Tibial nerve (tissue), 4 donors: ENCODE measurements around the gene GSK3B. TPM values are rescaled to one million over a fixed set of nuclear protein-coding genes. Genes with fewer than 3 reads are reported as not detected.

ENCODE experiments used
- DNase-seq, 2 donors: peaks; one replicate each; pipeline ENCODE4 v3.0.0-alpha.2; 2019; ENCODE audit warnings: low spot score in 2 of 2
- H3K27ac ChIP-seq, 4 donors: fragments of 200-600 bp; sonication (generic) in 3 of 4; one replicate each; pipeline ENCODE4 v1.5.1; 2017 to 2019; ENCODE audit warnings: mild to moderate bottlenecking in 1 of 4
- H3K27me3 ChIP-seq, 2 donors: fragments of 200-600 bp; sonication (generic) in 1 of 2; one replicate each; pipeline versions ENCODE4 v1.5.1 to v1.6.0; 2017 to 2019
- H3K36me3 ChIP-seq, 3 donors: fragments of 200-600 bp; sonication (generic); one replicate each; pipeline ENCODE4 v1.5.1; 2018 to 2019
- H3K4me1 ChIP-seq, 4 donors: fragments of 200-600 bp; sonication (generic) in 3 of 4; one replicate each; pipeline ENCODE4 v1.5.1; 2017 to 2019
- H3K4me3 ChIP-seq, 4 donors: fragments of 200-600 bp; sonication (generic) in 3 of 4; one replicate each; pipeline ENCODE4 v1.5.1; 2017 to 2019; ENCODE audit warnings: mild to moderate bottlenecking in 1 of 4, moderate library complexity in 1 of 4
- H3K9me3 ChIP-seq, 4 donors: fragments of 200-600 bp; sonication (generic) in 3 of 4; one replicate each; pipeline ENCODE4 v1.5.1; 2017 to 2019
- CTCF ChIP-seq, 5 experiments: fragments of 200-600 bp in 3 of 5; fragments of 450-650 bp in 2 of 5; sonication (generic) in 3 of 5; IDR thresholded peaks; one replicate each; pipeline ENCODE4 v1.5.1; 2016 to 2019; ENCODE audit warnings: antibody characterized with exemption in 5 of 5, mild to moderate bottlenecking in 3 of 5, moderate library complexity in 2 of 5
- EP300 ChIP-seq, 2 donors: sonication (generic); formaldehyde crosslinking; IDR thresholded peaks; one replicate each; pipeline ENCODE4 v1.6.1; 2017; ENCODE audit warnings: antibody characterized with exemption in 2 of 2, mild to moderate bottlenecking in 1 of 2
- POLR2A ChIP-seq, 2 donors: fragments of 450-650 bp; IDR thresholded peaks; one replicate each; pipeline ENCODE4 v1.6.1; 2017; ENCODE audit warnings: antibody characterized with exemption in 2 of 2, mild to moderate bottlenecking in 2 of 2, moderate library complexity in 2 of 2
- WGBS, 2 donors: methylation state at CpG; one replicate each; pipeline ENCODE4 v1.1.5; 2018; 5-methylcytosine and 5-hydroxymethylcytosine counted together
- total RNA-seq, 4 donors: library from RNA; depleted of rRNA; stranded (reverse); fragments of >200 nt; gene quantifications; one replicate each; pipeline ENCODE4 v1.1.0, GENCODE V29; 2016

Gene GSK3B
- total RNA-seq, 4 donors from 2014 or later = 22.6 to 39.3 (median 28.5) TPM

- TF ChIP-seq CTCF (IDR thresholded peaks at IDR 0.05) (no peak), EP300 (IDR thresholded peaks at IDR 0.05) (no peak), POLR2A (IDR thresholded peaks at IDR 0.05) (no peak)
- WGBS, 2 donors = 85 to 89% methylated on average over 13 of the region's 13 CpGs
These were observed 65.8 kb downstream of the GSK3B start for GRCh38 chr3:120028271-120029047.

GRCh38 chr3:120027226-120027625 lies 67.0 kb downstream of the GSK3B start:
- no peak for DNase-seq

More at GRCh38 chr3:120028271-120029047, 65.8 kb downstream of the GSK3B start:
- H3K27me3 ChIP-seq = no peaks in the 10 kb centered on the region
- H3K36me3 ChIP-seq = peaks cover 0 to 5% (median 0%) of the 10 kb centered on the region in 3 donors
- DNase-seq = no peak
- peaks cover 0 to 16% (median 4%) of the 10 kb centered on the region in 4 donors for H3K4me1 ChIP-seq
- H3K9me3 ChIP-seq = no peaks in the 10 kb centered on the region
- H3K4me3 ChIP-seq = no peak overlapping the region
- H3K27ac ChIP-seq = no peak overlapping the region

GRCh38 chr3:120025520-120025919 lies 68.7 kb downstream of the GSK3B start:
- no peak for DNase-seq
- TF ChIP-seq POLR2A (IDR thresholded peaks at IDR 0.05) (no peak), CTCF (IDR thresholded peaks at IDR 0.05) (no peak), EP300 (IDR thresholded peaks at IDR 0.05) (no peak)
- Histone ChIP-seq H3K27ac (no peak overlapping the region), H3K36me3 (peaks cover 0 to 5% (median 0%) of the 10 kb centered on the region in 3 donors), H3K27me3 (no peaks in the 10 kb centered on the region), H3K9me3 (no peaks in the 10 kb centered on the region), H3K4me3 (no peak overlapping the region), H3K4me1 (peaks cover 0 to 28% (median 4%) of the 10 kb centered on the region in 4 donors)
- 87 to 94% methylated on average over 2 of the region's 2 CpGs for WGBS, 2 donors

More at GRCh38 chr3:120027226-120027625, 67.0 kb downstream of the GSK3B start:
- peaks cover 0 to 5% (median 0%) of the 10 kb centered on the region in 3 donors for H3K36me3 ChIP-seq
- WGBS, 2 donors = 86 to 96% methylated on average over 4 of the region's 4 CpGs
- no peaks in the 10 kb centered on the region for H3K9me3 ChIP-seq
- H3K4me1 ChIP-seq = peaks cover 0 to 16% (median 4%) of the 10 kb centered on the region in 4 donors
- no peak overlapping the region for H3K27ac ChIP-seq
- TF ChIP-seq EP300 (IDR thresholded peaks at IDR 0.05) (no peak), POLR2A (IDR thresholded peaks at IDR 0.05) (no peak), CTCF (IDR thresholded peaks at IDR 0.05) (no peak)
- H3K27me3 ChIP-seq = no peaks in the 10 kb centered on the region
- H3K4me3 ChIP-seq = no peak overlapping the region

- 91 to 100% methylated on average over 1 of the region's 1 CpG for WGBS, 2 donors
- no peaks in the 10 kb centered on the region for H3K9me3 ChIP-seq
- peaks cover 0 to 5% (median 0%) of the 10 kb centered on the region in 3 donors for H3K36me3 ChIP-seq
- no peak for TF ChIP-seq CTCF (IDR thresholded peaks at IDR 0.05)
- no peak for TF ChIP-seq POLR2A (IDR thresholded peaks at IDR 0.05)
- no peaks in the 10 kb centered on the region for H3K27me3 ChIP-seq
- H3K27ac ChIP-seq = no peak overlapping the region
- peaks cover 0 to 32% (median 4%) of the 10 kb centered on the region in 4 donors for H3K4me1 ChIP-seq
- no peak overlapping the region for H3K4me3 ChIP-seq
- DNase-seq = no peak
These were observed 70.1 kb downstream of the GSK3B start for GRCh38 chr3:120024103-120024502.

GRCh38 chr3:120022729-120023128 lies 71.5 kb downstream of the GSK3B start:
- Histone ChIP-seq H3K4me1 (peaks cover 0 to 45% (median 3%) of the 10 kb centered on the region in 4 donors), H3K27ac (no peak overlapping the region), H3K9me3 (no peaks in the 10 kb centered on the region), H3K27me3 (no peaks in the 10 kb centered on the region), H3K4me3 (no peak overlapping the region), H3K36me3 (peaks cover 0 to 5% (median 0%) of the 10 kb centered on the region in 3 donors)
- WGBS, 2 donors = 100% methylated on average over 2 of the region's 2 CpGs
- TF ChIP-seq EP300 (IDR thresholded peaks at IDR 0.05) (no peak), POLR2A (IDR thresholded peaks at IDR 0.05) (no peak)
- DNase-seq = no peak
